ENCODE data around the gene ZNF664.

Gene ZNF664

GRCh38 chr12:124022161-124022560 lies 49.1 kb downstream of the ZNF664 start:
- TF ChIP-seq ZFX (IDR thresholded peaks at IDR 0.05; ENCODE audit: borderline replicate concordance) (no peak), CTCF (IDR thresholded peaks at IDR 0.05) (no peak)
- H3K27ac ChIP-seq: no peak overlapping the region

- H3K27ac ChIP-seq: no peak overlapping the region
- no peak for TF ChIP-seq ZFX (IDR thresholded peaks at IDR 0.05; ENCODE audit: borderline replicate concordance)
- TF ChIP-seq CTCF (IDR thresholded peaks at IDR 0.05): no peak
Observed at GRCh38 chr12:124024263-124024678, 51.3 kb downstream of the ZNF664 start.

DNA sequence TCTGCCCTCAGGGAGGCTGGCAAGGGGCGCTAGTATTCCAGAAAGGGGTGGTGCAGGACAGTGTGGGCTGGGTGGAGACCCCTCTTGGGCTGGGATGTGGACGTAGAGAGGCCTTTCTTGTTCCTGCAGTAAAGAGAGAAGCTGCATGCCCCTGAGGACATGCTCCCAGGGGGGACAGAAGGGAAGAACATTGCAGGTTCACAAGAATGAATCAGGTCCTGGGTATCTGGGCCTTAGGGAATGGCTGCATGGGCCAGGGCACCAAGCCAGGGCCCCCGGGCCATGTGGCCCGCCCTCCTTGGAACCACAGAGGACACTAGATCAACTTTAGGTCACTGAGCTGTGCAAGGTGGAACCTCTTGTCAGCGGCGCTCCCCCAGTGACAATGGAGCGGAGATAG lies 51.8 kb downstream of the ZNF664 start:
- no peak overlapping the region for H3K27ac ChIP-seq
- no peak for TF ChIP-seq CTCF (IDR thresholded peaks at IDR 0.05)

- TF ChIP-seq ZFX (IDR thresholded peaks at IDR 0.05; ENCODE audit: borderline replicate concordance) (no peak), CTCF (IDR thresholded peaks at IDR 0.05) (no peak)
- H3K27ac ChIP-seq: no peak overlapping the region
Observed at GRCh38 chr12:124025661-124026060, 52.6 kb downstream of the ZNF664 start.

- H3K27ac ChIP-seq: no peak overlapping the region
Observed at GRCh38 chr12:124026755-124027745, 54.0 kb downstream of the ZNF664 start.

GRCh38 chr12:124027753-124028554 lies 54.9 kb downstream of the ZNF664 start:
- H3K27ac ChIP-seq: no peak overlapping the region
- TF ChIP-seq CTCF (IDR thresholded peaks at IDR 0.05): no peak
- TF ChIP-seq ZFX (IDR thresholded peaks at IDR 0.05; ENCODE audit: borderline replicate concordance): no peak

More at GRCh38 chr12:124026755-124027745, 54.0 kb downstream of the ZNF664 start:
- no peak for TF ChIP-seq ZFX (IDR thresholded peaks at IDR 0.05; ENCODE audit: borderline replicate concordance)
- TF ChIP-seq CTCF (IDR thresholded peaks at IDR 0.05): no peak

All from 22Rv1 (cell line).